AG04450 (cell line): ENCODE data around the gene TGDS. TPM values are rescaled to one million over a fixed set of nuclear protein-coding genes. Genes with fewer than 3 reads are reported as not detected.
A peak's percentile ranks its signal among the peaks of the same experiment; 100 is the strongest.

ENCODE experiments used
- CTCF ChIA-PET: fragments of 300-600, 350-600 bp; formaldehyde crosslinking; extraction: SDS; loops from one replicate; lab custom pipeline; 2022; ENCODE audit warnings: antibody characterized with exemption, inconsistent platforms; lab: Charles Lee
- POLR2A ChIA-PET: fragments of 350-600 bp; formaldehyde crosslinking; extraction: SDS; loops from one replicate; lab custom pipeline; 2021; ENCODE audit warnings: antibody characterized with exemption, inconsistent platforms; lab: Yijun Ruan, JAX
- DNase-seq: peaks from one replicate; pipeline ENCODE4 v3.0.0-alpha.2; 2011; ENCODE audit warnings: low read depth, low spot score
- H3K27ac ChIP-seq: one replicate; pipeline ENCODE4 v1.5.1; 2012; ENCODE audit warnings: low read depth, low read length, control low read depth
- H3K27me3 ChIP-seq: one replicate; pipeline ENCODE4 v1.6.0; 2012; ENCODE audit warnings: low read length; ENCODE audit not compliant: control insufficient read depth, insufficient read depth
- H3K4me3 ChIP-seq: 2 replicates; pipeline ENCODE4 v1.5.1; 2011; ENCODE audit warnings: mild to moderate bottlenecking, low read depth, low read length, control low read depth
- H3K9me3 ChIP-seq: 2 replicates; pipeline ENCODE4 v1.5.1; 2012; ENCODE audit warnings: low read length; ENCODE audit not compliant: control insufficient read depth, insufficient read depth
- CTCF ChIP-seq: IDR thresholded peaks from 2 replicates; pipeline ENCODE4 v1.5.1; 2011; ENCODE audit warnings: low read depth, low read length, control low read depth, inconsistent platforms
- polyA plus RNA-seq: library from polyadenylated mRNA; depleted of rRNA; stranded (reverse); fragments of >200 nt; gene quantifications from 2 replicates; pipeline ENCODE4 v1.2.3, GENCODE V29; 2011

TGDS gene
- polyA plus RNA-seq, 1 experiment, result 21.7 TPM

GRCh38 chr13:94608586-94608985 is 12.6 kb upstream of the TGDS start:
- no peak overlapping the region for H3K4me3 ChIP-seq
- POLR2A ChIA-PET, result no interaction called here
- H3K27ac ChIP-seq, result no peak overlapping the region
- TF ChIP-seq CTCF, result no peak
- CTCF ChIA-PET, result interaction anchor here (0.8 to 2.4 kb wide), 4 partner anchors 9 to 773 kb away, joined by 3 to 23 read pairs (median 8); no protein-coding TSS in a partner anchor
- H3K27me3 ChIP-seq, result no peaks in the 10 kb centered on the region
- H3K9me3 ChIP-seq, result no peaks in the 10 kb centered on the region
- no peak for DNase-seq

GRCh38 chr13:94607939-94608338 is 12.0 kb upstream of the TGDS start:
- Histone ChIP-seq H3K9me3 (no peaks in the 10 kb centered on the region), H3K27me3 (no peaks in the 10 kb centered on the region), H3K27ac (no peak overlapping the region), H3K4me3 (no peak overlapping the region)
- ChIA-PET POLR2A (no interaction called here), CTCF (interaction anchor here (0.8 to 2.4 kb wide), 4 partner anchors 10 to 773 kb away, joined by 3 to 23 read pairs (median 8); no protein-coding TSS in a partner anchor)
- no peak for TF ChIP-seq CTCF
- DNase-seq, result no peak

- CTCF ChIA-PET, result no interaction called here
- TF ChIP-seq CTCF, result no peak
Observed at GRCh38 chr13:94607056-94607455, 11.1 kb upstream of the TGDS start.

GRCh38 chr13:94602467-94602866 is 6.5 kb upstream of the TGDS start:
- no peak for DNase-seq
- H3K4me3 ChIP-seq, result peak overlapping the region; percentile 89
- TF ChIP-seq CTCF, result no peak
- no peaks in the 10 kb centered on the region for H3K27me3 ChIP-seq
- ChIA-PET POLR2A (interaction anchor here (0.7 to 1.4 kb wide), 3 partner anchors 11 to 54 kb away, joined by 3 to 8 read pairs (median 4); no protein-coding TSS in a partner anchor), CTCF (interaction anchor here (0.7 to 5.6 kb wide), 2 partner anchors 16 to 1627 kb away, joined by 3 to 67 read pairs; no protein-coding TSS in a partner anchor)
- peak overlapping the region; percentile 57 for H3K27ac ChIP-seq
- no peaks in the 10 kb centered on the region; the same call in 1 of the 2 replicates for H3K9me3 ChIP-seq

More at GRCh38 chr13:94607056-94607455, 11.1 kb upstream of the TGDS start:
- H3K9me3 ChIP-seq, result no peaks in the 10 kb centered on the region; the same call in 1 of the 2 replicates
- DNase-seq, result no peak
- H3K4me3 ChIP-seq, result no peak overlapping the region
- H3K27me3 ChIP-seq, result no peaks in the 10 kb centered on the region
- POLR2A ChIA-PET, result no interaction called here
- H3K27ac ChIP-seq, result no peak overlapping the region
